LNCaP clone FGC (cell line): Measurements from ENCODE around the gene FXYD4.

ENCODE experiments used
- DNase-seq: peaks from one replicate; pipeline ENCODE4 v3.0.0-alpha.2; 2011; ENCODE audit warnings: low read depth
- H3K4me3 ChIP-seq: 2 replicates; pipeline ENCODE4 v1.5.1; 2011; ENCODE audit warnings: mild to moderate bottlenecking, low read depth, low read length, control low read depth
- TF ChIP-seq, protein P1 (sequence below): IDR thresholded peaks from 2 replicates; pipeline ENCODE4 v1.5.1; 2012; ENCODE audit warnings: mild to moderate bottlenecking; ENCODE audit not compliant: control insufficient read depth, insufficient read depth; ENCODE audit errors: extremely low read depth

Gene FXYD4

DNA sequence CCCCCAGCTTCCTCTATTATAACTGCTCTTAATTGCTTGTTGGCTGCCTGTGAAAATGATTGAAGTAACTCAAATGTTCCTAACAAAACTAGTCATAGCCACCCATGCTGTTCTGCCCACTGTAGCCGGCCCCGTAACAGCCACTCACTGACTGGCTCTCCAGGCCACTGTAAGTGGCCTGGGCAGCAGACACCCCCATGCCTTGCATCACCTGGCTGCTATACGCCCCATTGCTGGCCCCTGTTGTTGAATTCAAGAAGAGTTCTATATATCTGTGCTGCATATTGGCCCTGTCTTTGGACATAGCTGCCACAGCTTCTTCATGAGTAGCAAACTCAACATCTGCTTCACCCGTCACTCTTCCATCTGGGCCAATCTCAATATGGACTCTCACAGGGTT lies 15.1 kb downstream of the FXYD4 start:
- TF ChIP-seq, protein P1, sequence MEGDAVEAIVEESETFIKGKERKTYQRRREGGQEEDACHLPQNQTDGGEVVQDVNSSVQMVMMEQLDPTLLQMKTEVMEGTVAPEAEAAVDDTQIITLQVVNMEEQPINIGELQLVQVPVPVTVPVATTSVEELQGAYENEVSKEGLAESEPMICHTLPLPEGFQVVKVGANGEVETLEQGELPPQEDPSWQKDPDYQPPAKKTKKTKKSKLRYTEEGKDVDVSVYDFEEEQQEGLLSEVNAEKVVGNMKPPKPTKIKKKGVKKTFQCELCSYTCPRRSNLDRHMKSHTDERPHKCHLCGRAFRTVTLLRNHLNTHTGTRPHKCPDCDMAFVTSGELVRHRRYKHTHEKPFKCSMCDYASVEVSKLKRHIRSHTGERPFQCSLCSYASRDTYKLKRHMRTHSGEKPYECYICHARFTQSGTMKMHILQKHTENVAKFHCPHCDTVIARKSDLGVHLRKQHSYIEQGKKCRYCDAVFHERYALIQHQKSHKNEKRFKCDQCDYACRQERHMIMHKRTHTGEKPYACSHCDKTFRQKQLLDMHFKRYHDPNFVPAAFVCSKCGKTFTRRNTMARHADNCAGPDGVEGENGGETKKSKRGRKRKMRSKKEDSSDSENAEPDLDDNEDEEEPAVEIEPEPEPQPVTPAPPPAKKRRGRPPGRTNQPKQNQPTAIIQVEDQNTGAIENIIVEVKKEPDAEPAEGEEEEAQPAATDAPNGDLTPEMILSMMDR, result no peak
- no peak for DNase-seq
- no peak overlapping the region for H3K4me3 ChIP-seq

DNA sequence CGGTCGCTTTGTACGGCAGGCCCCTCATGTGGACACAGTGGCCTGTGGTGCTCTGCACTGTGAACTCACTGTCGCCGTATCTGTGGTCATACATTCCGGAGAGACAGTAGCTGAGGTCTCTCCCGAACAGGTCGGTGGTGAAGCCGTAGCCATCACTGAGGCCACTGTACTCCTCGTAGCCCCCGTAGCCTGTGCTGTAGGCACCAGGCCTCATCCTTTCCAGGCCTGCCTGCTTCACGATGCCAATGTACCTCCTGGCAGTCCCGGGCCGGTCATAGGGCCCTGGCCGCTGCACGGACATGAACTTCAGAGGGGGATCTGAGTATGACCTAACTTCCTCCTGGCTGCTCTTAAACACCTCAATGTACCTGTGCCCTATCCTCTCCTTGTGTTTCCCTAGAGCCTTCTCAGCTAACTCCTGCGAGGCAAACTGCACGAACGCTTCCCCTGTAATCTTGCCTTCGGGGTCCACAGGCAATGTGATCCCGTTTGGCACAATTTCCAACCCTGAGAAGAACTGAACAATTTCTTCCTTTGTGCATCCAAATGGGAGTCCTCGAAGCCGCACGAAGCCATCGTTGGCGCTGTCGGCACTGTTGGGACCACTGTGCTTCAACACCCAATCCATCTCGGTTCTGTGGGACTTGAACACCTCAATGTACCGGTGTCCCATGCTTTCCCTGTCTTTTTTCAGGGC lies 15.7 kb downstream of the FXYD4 start:
- no peak for DNase-seq
- TF ChIP-seq, protein P1, result no peak
- H3K4me3 ChIP-seq, result no peak overlapping the region

DNA sequence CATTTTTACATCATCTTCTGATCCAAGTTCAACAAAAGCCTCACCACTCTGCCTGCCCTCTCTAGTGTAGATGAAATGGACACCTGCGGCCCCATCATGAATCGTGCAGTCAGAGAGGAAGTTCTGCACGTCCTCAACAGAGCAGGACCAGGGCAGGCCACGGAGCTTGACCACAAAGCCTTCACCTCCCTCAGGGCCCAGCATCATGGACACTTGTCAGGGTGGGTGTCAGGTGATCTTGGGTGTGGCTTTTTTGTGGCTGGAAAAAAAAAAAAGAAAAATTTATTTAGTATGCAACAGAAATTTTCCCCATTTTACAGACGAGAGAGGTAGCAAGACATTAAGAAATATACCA lies 16.2 kb downstream of the FXYD4 start:
- DNase-seq, result no peak
- no peak overlapping the region for H3K4me3 ChIP-seq
- TF ChIP-seq, protein P1, result no peak

DNA sequence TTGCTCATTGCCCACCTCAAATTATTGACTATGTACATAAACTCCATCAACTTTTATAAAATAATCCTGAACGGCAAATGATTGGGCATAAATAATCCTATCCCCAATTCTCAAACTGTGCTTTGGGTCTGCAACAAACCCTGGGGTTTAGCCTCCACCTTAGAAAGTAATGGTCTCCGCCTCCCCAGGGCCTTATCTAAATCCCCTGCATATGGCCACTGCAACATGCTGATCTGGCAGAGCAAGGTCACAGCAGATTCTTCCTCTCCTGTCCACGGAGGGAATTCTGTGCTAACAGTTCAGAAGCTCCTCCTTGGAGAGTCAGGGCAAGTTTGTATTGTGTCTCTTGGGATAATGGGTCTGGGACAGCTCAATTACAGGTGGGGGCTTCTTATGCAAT lies 18.4 kb downstream of the FXYD4 start:
- TF ChIP-seq, protein P1, result no peak
- no peak overlapping the region for H3K4me3 ChIP-seq
- DNase-seq, result no peak

DNA sequence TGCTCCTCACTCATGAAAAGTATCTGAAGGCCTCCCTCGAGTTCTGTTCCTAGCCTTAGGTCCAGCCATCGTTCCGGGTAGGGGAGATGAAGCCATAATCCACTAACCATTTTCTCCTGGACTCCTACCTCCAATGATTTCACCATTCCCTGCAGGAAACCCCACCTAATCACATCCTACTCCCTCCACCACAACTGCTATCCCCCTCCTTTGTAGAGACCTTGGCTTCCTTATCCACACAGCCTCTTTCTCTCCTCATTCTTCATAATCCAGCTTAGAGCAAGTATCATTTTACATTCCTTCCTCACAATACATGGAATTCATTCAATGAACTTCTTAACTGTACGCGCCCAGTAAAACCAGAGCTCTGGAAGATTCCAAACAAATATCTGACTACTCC lies 18.9 kb downstream of the FXYD4 start:
- H3K4me3 ChIP-seq, result no peak overlapping the region
- TF ChIP-seq, protein P1, result no peak
- DNase-seq, result no peak

DNA sequence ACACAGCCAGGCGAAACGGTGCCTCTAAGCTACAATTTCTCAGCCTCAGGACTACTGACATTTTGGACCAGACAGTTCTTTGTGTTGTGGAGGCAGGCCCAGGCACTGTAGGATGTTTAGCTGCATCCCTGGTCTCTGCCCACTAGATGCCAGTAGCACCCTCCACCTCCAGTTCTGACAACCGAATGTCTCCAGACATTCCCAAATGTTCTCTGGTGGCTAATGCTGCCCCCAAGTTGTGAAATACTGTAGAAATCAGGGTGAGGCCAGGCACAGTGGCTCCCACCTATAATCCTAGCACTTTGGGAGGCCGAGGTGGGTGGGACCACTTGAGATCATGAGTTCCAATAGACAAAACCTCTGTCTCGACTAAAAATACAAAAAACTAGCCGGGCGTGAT lies 19.3 kb downstream of the FXYD4 start:
- TF ChIP-seq, protein P1, result peak; percentile 49
- DNase-seq, result no peak

DNA sequence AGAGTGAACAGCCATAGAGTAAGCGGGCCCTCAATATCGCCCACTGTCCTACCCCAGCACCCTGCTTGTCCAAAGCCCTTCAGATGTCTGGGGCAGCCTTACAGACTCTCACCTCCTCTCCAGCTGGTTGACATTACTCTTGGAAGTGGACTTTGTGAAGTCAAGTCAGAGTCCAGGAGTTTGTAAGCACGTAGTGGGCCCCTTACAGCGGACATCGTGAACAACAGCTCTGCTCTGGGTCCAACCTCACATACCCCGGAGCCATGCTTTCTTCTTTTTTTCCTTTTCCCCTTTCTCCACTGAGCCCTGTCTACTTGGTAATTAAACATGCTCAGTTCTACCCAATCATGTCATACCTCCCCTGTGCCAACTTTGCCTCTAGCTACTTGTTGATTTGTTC lies 20.1 kb downstream of the FXYD4 start:
- no peak for DNase-seq
- H3K4me3 ChIP-seq, result no peak overlapping the region
- TF ChIP-seq, protein P1, result no peak

More for the DNA sequence above, 19.3 kb downstream of the FXYD4 start:
- H3K4me3 ChIP-seq, result no peak overlapping the region
